AG08396 (cell line): ENCODE results near the gene VOPP1.
"Not testable (repeated sequence)": the region's sequence is repeated elsewhere in the genome, so short reads cannot be mapped to it uniquely, and the experiment has no call there.

Experiments used
- DNase-seq: peaks from one replicate; pipeline ENCODE4 v3.0.0; 2012; ENCODE audit warnings: low spot score, mixed read lengths

Gene VOPP1

GRCh38 chr7:55488216-55488615, 84.1 kb downstream of the VOPP1 start:
- no peak for DNase-seq

DNA sequence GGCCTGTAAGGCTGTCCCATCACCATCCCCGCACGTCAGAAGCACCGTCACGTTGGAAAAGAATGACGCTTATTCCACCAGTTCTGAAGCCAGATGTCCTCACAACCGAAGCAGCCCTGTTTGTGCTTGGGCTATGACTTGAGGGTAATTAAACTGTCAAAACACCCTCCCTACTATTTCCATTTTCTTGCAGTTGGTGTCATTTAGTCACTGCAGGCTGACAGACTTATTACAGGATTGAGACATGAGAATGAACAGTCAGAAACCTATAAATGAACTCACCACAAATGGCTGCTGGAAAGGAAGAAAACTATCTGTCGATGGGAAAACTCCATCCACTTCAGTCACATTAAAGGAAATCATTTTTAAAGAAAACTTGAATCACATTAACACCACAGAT, 85.3 kb downstream of the VOPP1 start:
- DNase-seq: no peak

- DNase-seq: no peak
Observed at GRCh38 chr7:55486192-55486590, 86.1 kb downstream of the VOPP1 start.

DNA sequence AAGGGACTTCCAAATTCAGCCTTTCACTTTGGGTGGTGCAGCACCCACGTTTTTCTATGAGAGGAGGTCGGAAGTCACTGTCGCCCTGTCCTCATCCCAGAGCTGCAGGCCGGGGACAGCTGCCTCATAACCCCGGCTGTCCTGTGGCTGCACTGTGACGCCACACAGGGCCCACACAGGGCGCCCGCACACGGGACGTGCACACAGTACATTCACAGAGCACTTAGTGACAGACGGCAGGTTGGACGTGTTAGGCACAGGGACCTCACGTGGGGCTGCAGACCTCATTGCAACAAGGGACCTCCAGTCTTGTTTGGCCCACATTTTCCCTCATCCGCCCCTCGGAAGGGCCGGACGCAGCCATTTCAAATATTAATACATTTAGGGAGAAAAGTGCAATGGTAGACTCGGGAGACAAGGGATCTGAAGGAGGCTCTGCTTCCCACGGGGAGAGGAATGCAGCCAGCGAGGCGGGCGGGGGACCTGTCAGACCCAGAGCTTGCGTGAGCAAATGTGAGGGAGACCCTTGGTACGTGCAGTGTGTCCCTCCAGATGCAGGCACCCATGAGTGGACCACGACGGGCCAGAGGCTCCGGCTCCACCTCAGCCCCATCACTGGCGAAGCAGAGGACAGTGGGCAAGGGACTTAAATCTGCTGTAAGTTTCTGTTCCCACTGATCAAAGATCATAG, 86.7 kb downstream of the VOPP1 start:
- no peak for DNase-seq

DNA sequence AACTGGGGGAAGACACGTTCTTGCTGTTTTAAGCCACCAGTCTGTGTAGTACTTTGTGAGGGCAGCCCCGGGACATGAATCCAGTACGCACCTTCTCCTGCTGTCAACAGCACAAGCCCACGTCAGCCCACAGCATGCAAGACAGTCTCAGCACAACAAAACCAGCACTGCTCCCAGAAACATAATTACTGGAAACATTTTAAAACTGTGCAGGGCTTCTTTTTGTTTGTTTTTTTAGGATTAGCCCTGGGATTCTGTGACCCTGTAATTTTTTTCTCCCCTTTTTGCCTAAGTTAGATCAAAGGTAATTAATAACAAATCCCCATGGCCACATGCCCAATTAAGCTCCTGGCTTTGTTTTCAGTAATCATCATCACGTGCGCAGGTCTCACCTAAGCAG, 87.5 kb downstream of the VOPP1 start:
- no peak for DNase-seq

DNA sequence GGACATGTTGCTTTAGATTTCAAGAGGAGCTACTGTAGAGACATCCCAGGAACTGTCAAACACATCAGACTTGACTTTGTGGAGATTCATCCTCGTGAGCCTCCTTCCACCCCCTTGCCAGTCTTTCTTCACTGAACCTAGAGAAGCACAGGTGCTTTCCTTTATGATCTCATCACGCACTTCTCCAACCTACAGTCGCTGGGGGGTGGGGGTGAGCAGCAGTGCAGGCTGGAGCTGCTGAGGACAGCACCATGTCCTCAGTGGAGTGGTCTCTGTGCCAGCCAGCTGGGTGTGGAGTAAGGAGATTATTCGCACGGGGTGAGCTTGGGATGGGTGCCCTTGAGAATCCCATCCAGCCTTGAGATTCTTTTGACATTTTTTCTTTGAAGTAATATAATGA, 88.1 kb downstream of the VOPP1 start:
- no peak for DNase-seq

- DNase-seq: no peak
Observed at GRCh38 chr7:55483046-55483445, 89.3 kb downstream of the VOPP1 start.

DNA sequence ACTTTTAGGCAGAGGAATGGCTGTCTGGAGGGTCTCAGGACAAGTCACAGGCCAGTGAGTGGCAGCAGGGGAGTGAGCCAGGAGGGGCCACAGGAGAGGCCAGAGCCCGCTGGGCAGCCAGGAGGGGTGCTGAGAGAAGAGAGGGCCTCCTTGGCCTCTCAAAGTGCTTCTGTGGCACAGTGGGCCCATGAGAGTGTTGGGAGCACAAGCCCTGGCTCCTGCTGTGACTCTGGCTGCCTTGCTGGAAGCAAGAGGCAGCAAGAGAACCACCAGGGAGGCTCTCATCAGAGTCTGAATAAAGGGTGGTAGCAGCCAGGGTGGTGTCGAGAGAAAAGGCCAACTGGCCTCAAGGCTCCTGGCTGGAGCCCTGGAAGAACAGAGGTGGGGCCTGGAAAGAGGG, 91.1 kb downstream of the VOPP1 start:
- no peak for DNase-seq

- DNase-seq: no peak
Observed at GRCh38 chr7:55478700-55479099, 93.6 kb downstream of the VOPP1 start.

DNA sequence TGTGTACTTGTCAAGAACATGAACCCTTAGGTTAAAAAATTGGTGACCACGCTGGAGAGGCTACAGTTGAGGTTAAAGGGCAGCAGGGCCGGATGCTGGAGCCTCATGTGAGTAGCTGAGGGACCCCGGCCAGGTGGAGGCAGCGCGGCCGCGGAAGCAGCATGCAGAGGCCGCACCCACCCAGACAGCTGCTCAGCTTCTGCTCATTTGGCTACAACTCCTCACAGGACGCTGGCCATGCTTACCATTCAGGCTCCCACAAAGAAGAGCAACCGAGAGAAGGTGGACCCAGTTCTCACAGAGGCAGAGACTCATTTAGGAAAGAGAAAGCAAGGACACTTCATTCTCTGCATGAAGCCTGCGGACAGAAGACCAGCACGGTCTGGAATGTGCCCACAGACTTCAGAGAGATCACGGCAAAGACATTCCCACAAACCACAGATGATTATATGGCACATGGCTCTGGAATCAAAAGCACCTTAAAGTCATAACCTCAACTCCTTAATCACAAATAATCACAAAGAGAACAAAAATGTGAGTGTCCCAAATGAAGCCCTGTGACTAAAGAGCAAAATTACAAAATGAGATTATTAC, 94.4 kb downstream of the VOPP1 start:
- peak; percentile 89 for DNase-seq

DNA sequence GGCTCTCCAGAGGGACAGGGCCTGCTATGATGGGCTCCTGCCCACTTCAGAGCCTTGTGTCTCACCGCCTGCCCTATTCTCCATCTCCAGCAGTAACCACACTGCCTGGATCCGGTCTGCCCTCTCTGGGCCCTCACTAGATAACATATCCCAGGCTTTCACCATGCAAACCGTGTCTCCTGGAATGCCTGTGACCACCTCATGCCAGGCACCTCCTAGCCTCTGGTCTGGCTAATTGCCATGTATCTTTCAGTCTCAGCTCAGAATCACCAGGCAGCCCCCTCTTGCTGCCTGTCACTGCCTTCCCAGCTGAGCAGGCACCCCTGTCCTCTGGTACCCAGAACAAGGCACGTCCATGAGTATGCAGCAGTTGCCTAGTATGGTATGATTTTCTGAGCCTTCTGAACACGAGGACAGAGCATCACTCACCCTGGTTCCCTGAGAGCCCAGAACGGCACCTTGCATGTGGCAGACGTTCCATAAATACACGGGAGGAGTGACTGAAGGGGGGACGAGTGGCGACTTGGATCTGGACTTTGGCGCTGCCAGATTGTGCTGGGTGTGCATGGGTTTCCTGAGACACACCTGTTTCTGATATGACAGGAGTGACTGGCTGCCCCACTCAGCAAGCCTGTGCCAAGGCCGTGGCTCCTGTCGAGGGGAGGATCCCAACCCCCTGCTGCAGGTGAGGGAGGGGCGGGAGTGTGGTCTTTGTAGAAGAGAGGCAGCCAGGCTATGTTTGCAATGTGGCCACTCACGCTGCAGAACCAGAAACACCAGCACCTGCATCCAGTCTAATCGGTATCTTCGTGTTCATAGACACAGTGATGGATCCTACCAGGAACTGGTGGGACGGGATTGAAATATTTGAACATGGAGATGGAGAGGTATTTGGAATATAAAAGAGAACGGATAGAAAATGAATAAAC, 95.2 kb downstream of the VOPP1 start:
- no peak for DNase-seq

- DNase-seq: peak; percentile 73
Observed at GRCh38 chr7:55475855-55476803, 96.2 kb downstream of the VOPP1 start.

DNA sequence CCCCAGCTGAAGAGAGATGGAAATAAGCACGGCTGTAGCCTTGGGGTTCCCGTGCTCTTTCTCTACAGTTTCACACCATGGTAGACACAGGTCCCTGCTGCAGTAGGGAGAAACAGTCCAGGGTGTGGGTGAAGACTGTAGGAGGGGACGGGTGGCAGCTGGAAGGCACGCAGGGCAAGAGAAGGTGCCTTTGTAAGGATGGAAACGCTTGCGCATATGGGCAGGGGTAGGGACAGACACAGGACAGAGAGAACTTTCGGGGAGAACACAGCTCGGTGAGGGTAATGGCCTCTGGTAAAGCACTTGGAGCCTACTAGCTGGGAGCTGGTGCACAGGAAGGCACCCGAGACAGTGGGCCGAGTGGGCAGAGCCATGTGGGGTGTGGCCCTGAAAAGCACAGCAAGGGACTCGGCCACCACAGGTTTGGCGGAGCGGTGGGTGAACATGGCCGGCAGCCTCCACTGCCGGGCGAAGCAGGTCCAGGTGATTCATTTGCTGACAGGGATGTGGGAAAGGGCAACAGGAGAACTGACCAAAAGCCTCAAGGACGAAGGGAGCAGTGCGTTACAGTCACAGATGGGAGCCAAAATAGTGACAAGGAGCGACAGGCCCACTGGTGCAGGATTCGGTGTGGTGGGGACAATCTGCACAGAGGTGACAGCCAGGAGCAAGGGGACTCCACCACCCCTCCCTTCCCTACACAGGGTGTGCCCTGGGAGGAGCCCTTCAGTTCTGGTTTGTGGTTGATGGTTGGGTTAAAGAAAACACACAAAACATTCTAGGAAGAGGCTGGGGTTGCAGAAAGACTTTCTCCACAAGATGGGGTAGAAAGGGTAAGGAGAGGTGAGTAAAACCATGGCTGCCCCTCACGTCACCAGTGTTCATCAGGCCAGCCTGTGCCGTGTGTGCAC, 97.1 kb downstream of the VOPP1 start:
- no peak for DNase-seq

DNA sequence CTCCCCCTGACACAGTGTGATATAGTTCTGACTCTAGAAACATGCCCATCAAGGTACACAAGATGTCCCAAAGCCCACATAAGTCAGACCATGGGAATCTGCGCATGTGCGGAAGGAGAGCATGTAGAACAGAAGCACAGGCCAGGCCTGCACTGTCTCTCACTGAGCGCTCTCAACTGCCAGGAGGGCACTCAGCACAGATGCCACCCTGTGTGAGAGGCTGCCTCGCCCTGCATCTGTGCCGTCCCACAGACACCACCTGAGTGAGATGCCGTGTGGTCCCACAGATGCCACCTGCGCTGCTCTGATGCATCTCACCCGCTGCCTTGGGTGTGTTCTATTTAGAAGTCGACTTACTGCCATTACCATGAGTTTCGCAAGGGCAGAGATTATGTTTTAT, 98.4 kb downstream of the VOPP1 start:
- no peak for DNase-seq

DNA sequence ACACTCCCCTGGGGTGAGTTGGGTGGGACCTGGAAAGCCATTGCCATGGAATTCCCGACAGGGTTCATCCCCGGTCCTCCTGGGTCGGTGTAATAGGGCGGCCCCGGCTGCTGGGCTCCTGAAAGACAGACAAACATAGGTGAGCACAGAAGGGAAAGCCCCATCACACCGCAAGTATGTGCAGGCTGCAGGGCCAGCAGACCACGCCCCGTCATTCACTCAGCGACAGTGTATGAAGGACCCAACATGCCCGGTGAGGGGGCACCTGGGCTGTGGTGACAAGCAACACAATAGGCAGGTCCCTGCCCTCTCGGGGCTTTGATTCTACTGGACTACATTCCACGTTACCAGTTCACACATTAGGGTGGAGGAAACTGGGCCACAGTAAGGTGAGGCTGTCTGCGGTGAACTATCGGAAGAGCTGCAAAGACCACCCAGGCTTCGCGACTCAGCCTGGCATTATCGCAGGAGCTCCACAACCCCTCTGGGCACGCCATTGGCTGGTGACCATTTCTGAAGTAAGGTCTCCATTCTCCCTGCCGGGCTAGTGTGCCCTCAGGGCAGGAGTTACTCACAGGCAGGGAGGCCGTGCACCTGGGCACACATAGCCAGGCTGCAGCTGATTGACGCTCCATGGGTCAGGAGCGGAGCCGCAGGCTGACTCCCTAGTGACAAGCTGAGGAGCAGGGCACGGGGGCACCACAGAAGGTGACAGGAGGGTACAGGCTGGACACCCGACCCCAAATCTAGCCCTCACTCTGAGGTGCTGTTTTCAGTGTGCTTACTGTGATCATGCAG, 99.2 kb downstream of the VOPP1 start:
- no peak for DNase-seq

DNA sequence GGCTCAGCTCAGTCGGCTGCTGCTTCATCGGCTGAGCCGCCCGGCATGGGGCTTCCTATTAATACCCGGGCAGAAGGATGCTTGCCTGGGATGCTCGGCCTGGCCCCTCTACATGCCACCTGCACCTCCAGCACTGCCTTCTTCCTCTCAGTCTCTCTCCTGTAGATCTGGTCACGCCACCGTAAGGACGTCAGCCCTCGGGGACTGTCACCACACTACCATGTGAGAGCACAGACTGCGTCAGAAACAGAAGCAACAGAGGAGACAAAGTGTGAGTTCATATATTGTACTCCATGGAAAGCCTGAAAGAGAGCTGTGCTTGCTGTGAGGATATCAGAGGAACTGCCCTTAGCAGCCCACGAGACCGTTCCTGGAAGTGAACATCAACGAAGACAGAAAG, 99.9 kb downstream of the VOPP1 start:
- DNase-seq: not testable (repeated sequence)

- DNase-seq: not testable (repeated sequence)
Observed at GRCh38 chr7:55471594-55471993, 100.7 kb downstream of the VOPP1 start.

GRCh38 chr7:55470261-55470660, 102.0 kb downstream of the VOPP1 start:
- no peak for DNase-seq

GRCh38 chr7:55469721-55470120, 102.6 kb downstream of the VOPP1 start:
- no peak for DNase-seq

DNA sequence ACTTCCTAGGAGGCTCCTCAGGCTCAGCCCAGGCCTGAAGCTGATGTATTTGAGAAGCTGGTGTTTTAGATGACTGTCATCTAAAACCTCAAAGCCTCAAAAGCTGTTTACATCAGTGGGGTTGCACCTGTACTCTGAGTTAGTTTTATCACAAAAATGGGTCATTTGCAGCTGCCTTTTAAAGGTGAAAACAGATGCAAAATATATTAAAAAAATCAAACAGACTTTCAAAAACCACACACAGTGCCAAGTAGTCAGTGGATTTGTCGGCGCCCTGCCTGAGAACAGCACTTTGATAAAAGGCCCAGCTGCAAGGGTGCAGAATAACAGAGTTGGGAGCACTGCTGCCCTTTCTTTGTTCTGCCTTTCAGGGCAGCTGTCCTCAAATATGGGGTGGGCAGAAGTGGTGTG, 103.0 kb downstream of the VOPP1 start:
- no peak for DNase-seq
